NT2/D1 (cell line): ENCODE measurements around the gene MRTFA.
"Not testable (repeated sequence)": the region's sequence is repeated elsewhere in the genome, so short reads cannot be mapped to it uniquely, and the experiment has no call there.

Source experiments
- DNase-seq: peaks from one replicate; pipeline ENCODE4 v3.0.0-alpha.2; 2011; ENCODE audit warnings: low read depth, low spot score
- H3K27me3 ChIP-seq: 2 replicates; pipeline ENCODE4 v1.6.0; 2011; ENCODE audit warnings: mild to moderate bottlenecking; ENCODE audit not compliant: insufficient read length, insufficient read depth
- H3K36me3 ChIP-seq: 2 replicates; pipeline ENCODE4 v1.6.1; 2011; ENCODE audit warnings: mild to moderate bottlenecking, low read length, mixed read lengths; ENCODE audit not compliant: insufficient read depth, insufficient read length
- H3K4me1 ChIP-seq: 2 replicates; pipeline ENCODE4 v1.5.1; 2011; ENCODE audit not compliant: insufficient read depth, insufficient read length
- H3K4me3 ChIP-seq: 2 replicates; pipeline ENCODE4 v1.5.1; 2011; ENCODE audit warnings: low read depth; ENCODE audit not compliant: insufficient read length
- H3K9ac ChIP-seq: 2 replicates; pipeline ENCODE4 v1.6.0; 2011; ENCODE audit warnings: low read depth; ENCODE audit not compliant: insufficient read length
- H3K9me3 ChIP-seq: 2 replicates; pipeline ENCODE4 v1.5.1; 2011; ENCODE audit warnings: mild to moderate bottlenecking, low read length; ENCODE audit not compliant: insufficient read depth
- SUZ12 ChIP-seq: IDR thresholded peaks from 2 replicates; pipeline ENCODE4 v1.6.1; 2011; ENCODE audit not compliant: insufficient read length, insufficient read depth; ENCODE audit errors: extremely low read depth
- YY1 ChIP-seq: IDR thresholded peaks from 2 replicates; pipeline ENCODE4 v1.6.1; 2011; ENCODE audit not compliant: insufficient read length, insufficient read depth
- ZNF274 ChIP-seq: IDR thresholded peaks from 2 replicates; pipeline ENCODE4 v1.6.1; 2011; ENCODE audit warnings: mild to moderate bottlenecking, low read depth, low read length

Gene MRTFA

DNA sequence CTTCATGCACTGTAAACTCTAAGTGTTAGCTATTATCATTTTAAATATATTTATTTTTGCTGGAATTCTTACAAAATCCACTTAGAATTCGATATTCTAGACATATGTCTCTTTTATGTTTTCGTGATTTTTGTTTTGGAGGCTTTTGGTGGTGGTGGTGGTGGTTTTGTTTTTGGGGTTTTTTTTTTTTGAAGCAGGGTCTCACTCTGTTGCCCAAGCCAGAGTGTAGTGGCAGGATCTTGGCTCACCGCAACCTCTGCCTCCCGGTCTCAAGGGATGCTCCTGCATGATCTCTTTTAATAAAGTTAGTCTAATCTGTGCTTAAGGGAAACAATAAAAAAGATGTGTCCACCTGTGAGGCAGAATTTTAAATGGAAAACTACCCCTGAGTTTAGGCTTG is 117.7 kb downstream of the MRTFA start:
- Histone ChIP-seq H3K4me1 (peaks cover 3% of the 10 kb centered on the region), H3K4me3 (no peak overlapping the region), H3K9ac (no peak overlapping the region), H3K9me3 (no peaks in the 10 kb centered on the region), H3K36me3 (peaks cover 7% of the 10 kb centered on the region), H3K27me3 (no peaks in the 10 kb centered on the region)
- TF ChIP-seq YY1 (no peak), ZNF274 (no peak), SUZ12 (no peak)
- no peak for DNase-seq

DNA sequence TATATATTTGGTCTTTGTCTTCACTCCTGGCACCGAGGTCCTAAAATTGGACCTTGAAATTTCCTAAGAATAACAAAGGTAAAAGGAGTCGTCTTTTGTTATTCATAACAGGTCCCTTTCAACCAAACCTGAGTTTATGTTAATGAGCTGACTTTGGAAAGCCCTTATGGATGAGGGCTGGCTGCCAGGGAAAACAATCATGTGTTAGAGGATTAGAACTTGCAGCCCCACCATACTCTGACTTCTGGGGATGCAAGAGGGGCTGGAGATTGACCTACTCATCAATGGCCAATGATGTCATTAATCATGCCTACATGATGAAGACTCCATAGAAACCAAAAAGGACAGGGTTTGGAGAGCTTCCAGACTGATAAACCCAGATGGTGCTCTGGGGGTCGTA is 118.9 kb downstream of the MRTFA start:
- H3K4me1 ChIP-seq: peaks cover 3% of the 10 kb centered on the region
- H3K4me3 ChIP-seq: no peak overlapping the region
- no peaks in the 10 kb centered on the region for H3K27me3 ChIP-seq
- H3K9me3 ChIP-seq: no peaks in the 10 kb centered on the region
- no peak overlapping the region for H3K9ac ChIP-seq
- H3K36me3 ChIP-seq: peaks cover 6% of the 10 kb centered on the region
- no peak for DNase-seq
- no peak for TF ChIP-seq SUZ12
- no peak for TF ChIP-seq ZNF274
- no peak for TF ChIP-seq YY1

DNA sequence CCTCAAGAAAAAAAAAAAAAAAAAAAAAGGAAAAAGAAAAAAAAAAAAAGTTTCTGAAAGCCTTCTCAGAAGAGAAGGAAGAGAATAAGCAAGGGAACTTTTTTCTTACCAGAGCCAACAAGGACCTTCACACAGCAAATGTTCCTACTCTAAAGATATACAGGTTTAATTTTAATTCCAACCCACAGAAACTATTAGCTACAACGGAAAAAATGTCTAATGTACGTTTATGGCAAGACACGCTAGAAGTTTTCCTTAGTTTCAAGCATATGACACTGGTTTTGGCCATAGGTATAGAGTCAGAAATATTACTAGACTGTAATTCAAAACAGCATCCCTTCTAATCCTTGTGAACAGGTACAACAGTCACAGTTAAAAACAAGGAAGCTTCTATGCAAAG is 120.1 kb downstream of the MRTFA start:
- Histone ChIP-seq H3K9me3 (no peaks in the 10 kb centered on the region), H3K4me3 (no peak overlapping the region), H3K27me3 (no peaks in the 10 kb centered on the region), H3K9ac (no peak overlapping the region), H3K4me1 (peaks cover 3% of the 10 kb centered on the region), H3K36me3 (peaks cover 4% of the 10 kb centered on the region)
- TF ChIP-seq SUZ12: no peak
- TF ChIP-seq YY1: no peak
- TF ChIP-seq ZNF274: no peak
- no peak for DNase-seq

DNA sequence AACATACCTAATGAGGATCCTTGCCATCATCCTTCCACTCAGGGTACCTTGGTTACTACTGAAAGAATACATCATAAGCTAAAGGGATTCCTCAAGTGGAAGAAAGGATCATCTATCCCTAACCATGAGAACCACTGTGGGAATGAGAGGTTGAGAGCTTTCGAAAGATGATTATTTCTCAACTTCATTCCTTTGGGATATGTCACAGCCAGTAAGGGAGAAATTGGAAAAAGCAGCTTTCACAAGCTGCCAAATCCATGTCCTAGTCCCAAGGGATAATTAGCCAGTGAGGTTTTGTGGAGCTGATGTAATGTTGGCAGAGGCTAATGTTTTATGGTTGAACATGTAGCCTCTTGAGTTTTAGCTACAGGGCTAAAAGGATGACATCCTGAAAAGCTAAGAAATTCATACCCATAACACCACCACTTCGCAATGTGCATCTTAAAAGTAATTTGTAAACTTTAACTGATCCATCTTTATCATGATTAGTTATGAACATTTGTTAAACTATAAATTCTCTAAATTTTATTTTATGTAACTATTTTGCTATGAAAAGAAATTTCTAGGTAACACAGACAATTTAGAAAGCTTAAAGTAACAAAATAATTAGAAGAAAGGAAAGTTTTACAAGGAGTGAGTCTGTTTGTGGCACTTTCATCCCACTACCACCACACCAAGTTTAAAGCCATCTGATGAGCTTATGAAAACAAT is 123.9 kb downstream of the MRTFA start:
- Histone ChIP-seq H3K27me3 (no peaks in the 10 kb centered on the region), H3K9ac (no peak overlapping the region), H3K9me3 (no peaks in the 10 kb centered on the region), H3K36me3 (no peaks in the 10 kb centered on the region), H3K4me1 (peaks cover under 1% of the 10 kb centered on the region), H3K4me3 (no peak overlapping the region)
- no peak for DNase-seq
- TF ChIP-seq YY1 (no peak), ZNF274 (no peak), SUZ12 (no peak)

DNA sequence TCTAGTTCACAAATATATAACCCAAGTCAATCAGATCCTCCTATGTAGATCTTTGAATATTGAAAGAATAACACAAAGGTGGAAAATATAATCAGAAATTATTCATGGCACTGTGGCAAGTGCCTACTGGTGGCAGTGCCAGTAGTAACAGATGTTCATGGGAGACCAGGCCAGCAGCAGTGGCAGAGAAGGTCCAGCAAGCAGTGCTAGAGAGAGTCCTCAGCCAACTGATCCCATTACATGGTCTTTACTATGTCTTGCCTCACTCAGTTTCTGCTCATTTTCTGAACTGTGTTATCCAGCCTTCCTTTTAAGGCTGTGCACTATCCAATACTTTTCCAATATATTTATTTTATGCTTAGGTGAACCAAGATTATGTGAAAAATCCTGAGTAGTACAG is 124.9 kb downstream of the MRTFA start:
- DNase-seq: no peak
- Histone ChIP-seq H3K36me3 (no peaks in the 10 kb centered on the region), H3K9me3 (no peaks in the 10 kb centered on the region), H3K9ac (no peak overlapping the region), H3K4me3 (no peak overlapping the region), H3K4me1 (no peaks in the 10 kb centered on the region), H3K27me3 (no peaks in the 10 kb centered on the region)
- TF ChIP-seq YY1: no peak
- no peak for TF ChIP-seq ZNF274
- TF ChIP-seq SUZ12: no peak

DNA sequence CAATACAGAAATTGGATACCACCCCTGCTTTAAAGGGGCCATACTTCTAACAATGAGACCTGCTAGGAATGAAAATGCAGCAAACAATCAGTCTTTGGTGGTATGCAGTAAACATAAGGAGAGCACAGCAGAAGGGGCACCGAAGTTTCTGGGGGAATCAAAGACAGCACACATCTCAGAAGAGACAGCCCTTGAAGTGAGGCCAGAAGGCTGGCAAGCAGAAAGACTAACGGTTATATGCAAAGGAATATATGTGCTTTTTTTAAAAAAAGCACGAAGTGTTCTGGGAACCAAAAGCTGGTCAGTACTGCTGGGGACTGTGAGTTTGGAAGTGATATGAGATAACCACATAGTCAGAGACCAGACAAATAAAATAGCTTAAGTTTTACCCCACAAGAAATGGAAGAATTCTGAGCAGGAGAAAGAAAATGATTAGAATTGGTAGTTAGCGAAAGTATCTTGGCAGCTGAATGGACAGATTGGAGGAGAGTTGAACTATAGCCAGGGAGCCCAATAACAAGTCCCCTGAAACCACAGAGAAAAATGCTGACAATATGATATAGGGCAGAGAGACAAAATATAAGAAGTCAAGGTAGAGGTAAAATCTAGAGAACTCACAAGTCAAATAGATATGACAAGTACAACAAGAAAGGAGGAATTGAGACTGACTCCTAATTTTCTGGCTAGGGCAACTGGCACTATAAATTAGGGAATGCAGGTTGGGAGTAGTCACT is 125.7 kb downstream of the MRTFA start:
- TF ChIP-seq YY1 (no peak), SUZ12 (no peak), ZNF274 (no peak)
- Histone ChIP-seq H3K4me3 (no peak overlapping the region), H3K4me1 (no peaks in the 10 kb centered on the region), H3K9me3 (no peaks in the 10 kb centered on the region), H3K27me3 (no peaks in the 10 kb centered on the region), H3K9ac (no peak overlapping the region), H3K36me3 (no peaks in the 10 kb centered on the region)
- no peak for DNase-seq

DNA sequence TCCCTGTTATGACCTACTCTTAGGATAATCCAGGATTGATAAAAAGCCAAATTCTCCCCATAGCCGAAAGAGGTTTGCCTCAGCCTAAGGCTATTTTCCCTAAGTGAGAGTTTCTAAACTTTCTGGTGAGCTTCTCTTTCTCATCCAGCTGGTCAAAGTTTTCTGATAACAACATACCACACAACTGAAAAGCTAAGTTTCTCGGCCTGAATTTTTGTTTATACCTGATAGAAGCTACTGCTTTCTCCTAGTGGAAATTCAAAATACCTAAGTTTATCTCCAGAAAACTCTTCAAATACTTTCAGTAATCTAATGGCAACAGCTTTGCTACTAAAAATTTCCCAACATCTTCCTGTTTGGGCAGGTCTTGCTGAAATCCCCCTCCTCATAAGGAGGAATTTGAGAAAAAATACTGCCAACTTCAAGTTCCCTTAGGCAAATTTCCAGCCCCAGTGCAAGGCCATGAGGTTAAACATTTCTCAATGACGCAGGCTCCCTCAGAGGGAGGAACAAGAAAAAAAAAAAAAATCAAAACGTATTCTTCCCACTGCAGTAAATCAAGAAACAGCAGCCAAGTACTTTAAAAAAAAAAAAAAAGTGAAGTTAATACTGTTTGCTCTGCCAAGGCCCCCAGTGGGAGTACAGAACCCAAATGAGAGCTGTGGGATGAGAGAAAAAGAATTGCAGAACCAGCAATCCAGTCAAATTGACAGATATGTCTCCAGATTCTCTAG is 127.0 kb downstream of the MRTFA start:
- Histone ChIP-seq H3K9me3 (no peaks in the 10 kb centered on the region), H3K36me3 (no peaks in the 10 kb centered on the region), H3K4me3 (no peak overlapping the region), H3K9ac (no peak overlapping the region), H3K27me3 (no peaks in the 10 kb centered on the region), H3K4me1 (no peaks in the 10 kb centered on the region)
- TF ChIP-seq SUZ12: no peak
- no peak for TF ChIP-seq ZNF274
- no peak for TF ChIP-seq YY1
- DNase-seq: no peak

DNA sequence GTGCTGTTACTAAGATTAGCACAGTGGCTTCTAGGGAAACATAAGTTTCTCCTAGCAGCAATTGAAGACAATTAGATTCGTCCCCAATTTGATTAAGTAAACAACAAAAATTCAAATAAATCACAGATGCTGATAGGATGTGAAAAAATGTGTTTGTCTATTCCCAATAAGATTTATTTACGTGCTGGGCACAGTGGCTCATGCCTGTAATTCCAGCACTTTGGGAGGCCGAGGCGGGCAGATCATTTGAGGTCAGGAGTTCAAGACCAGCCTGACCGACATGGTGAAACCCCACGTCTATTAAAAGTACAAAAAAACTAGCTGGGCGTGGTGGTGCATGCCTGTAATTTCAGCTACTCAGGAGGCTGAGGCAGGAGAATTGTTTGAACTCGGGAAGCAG is 128.5 kb downstream of the MRTFA start:
- H3K9ac ChIP-seq, H3K4me1 ChIP-seq, DNase-seq, H3K4me3 ChIP-seq, H3K36me3 ChIP-seq, H3K9me3 ChIP-seq, H3K27me3 ChIP-seq: not testable (repeated sequence)
